ENCODE results near the gene SEMA5A. TPM values are rescaled to one million over a fixed set of nuclear protein-coding genes. Genes with fewer than 3 reads are reported as not detected.

SEMA5A gene
- polyA plus RNA-seq, 1 experiment = 98.4 TPM

- CTCF ChIA-PET = interaction anchor here (1.7 kb wide), 1 partner anchor 36 kb away, joined by 3 read pairs; no protein-coding TSS in a partner anchor
Measured at GRCh38 chr5:9202636-9203035, 343.2 kb downstream of the SEMA5A start.

GRCh38 chr5:9201761-9202160 is 344.1 kb downstream of the SEMA5A start:
- Histone ChIP-seq H3K36me3 (ENCODE audit: control insufficient read depth, insufficient read depth, low read length) (peaks cover 2% of the 10 kb centered on the region; the same call in 1 of the 2 replicates), H3K27me3 (ENCODE audit: control insufficient read depth, insufficient read depth, low read length) (no peaks in the 10 kb centered on the region), H3K4me3 (ENCODE audit: low read depth, low read length) (no peak overlapping the region)
- TF ChIP-seq, protein P1, sequence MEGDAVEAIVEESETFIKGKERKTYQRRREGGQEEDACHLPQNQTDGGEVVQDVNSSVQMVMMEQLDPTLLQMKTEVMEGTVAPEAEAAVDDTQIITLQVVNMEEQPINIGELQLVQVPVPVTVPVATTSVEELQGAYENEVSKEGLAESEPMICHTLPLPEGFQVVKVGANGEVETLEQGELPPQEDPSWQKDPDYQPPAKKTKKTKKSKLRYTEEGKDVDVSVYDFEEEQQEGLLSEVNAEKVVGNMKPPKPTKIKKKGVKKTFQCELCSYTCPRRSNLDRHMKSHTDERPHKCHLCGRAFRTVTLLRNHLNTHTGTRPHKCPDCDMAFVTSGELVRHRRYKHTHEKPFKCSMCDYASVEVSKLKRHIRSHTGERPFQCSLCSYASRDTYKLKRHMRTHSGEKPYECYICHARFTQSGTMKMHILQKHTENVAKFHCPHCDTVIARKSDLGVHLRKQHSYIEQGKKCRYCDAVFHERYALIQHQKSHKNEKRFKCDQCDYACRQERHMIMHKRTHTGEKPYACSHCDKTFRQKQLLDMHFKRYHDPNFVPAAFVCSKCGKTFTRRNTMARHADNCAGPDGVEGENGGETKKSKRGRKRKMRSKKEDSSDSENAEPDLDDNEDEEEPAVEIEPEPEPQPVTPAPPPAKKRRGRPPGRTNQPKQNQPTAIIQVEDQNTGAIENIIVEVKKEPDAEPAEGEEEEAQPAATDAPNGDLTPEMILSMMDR (IDR thresholded peaks at IDR 0.05; ENCODE audit: insufficient read depth, low read depth, low read length) = no peak
- CTCF ChIA-PET = interaction anchor here (1.5 to 1.7 kb wide), 2 partner anchors 10 to 35 kb away, joined by 3 read pairs; no protein-coding TSS in a partner anchor
- POLR2A ChIA-PET = no interaction called here
- DNase-seq (ENCODE audit: low read depth) = no peak

More at GRCh38 chr5:9202636-9203035, 343.2 kb downstream of the SEMA5A start:
- Histone ChIP-seq H3K36me3 (ENCODE audit: control insufficient read depth, insufficient read depth, low read length) (no peaks in the 10 kb centered on the region), H3K27me3 (ENCODE audit: control insufficient read depth, insufficient read depth, low read length) (no peaks in the 10 kb centered on the region), H3K4me3 (ENCODE audit: low read depth, low read length) (no peak overlapping the region)
- TF ChIP-seq, protein P1 (IDR thresholded peaks at IDR 0.05; ENCODE audit: insufficient read depth, low read depth, low read length) = no peak
- no peak for DNase-seq (ENCODE audit: low read depth)
- POLR2A ChIA-PET = no interaction called here

- no peak for DNase-seq (ENCODE audit: low read depth)
- POLR2A ChIA-PET = no interaction called here
- H3K36me3 ChIP-seq (ENCODE audit: control insufficient read depth, insufficient read depth, low read length) = peaks cover 4% of the 10 kb centered on the region
- CTCF ChIA-PET = interaction anchor here (0.8 to 1.7 kb wide), 3 partner anchors 11 to 343 kb away, joined by 3 read pairs; no protein-coding TSS in a partner anchor
- no peak overlapping the region for H3K4me3 ChIP-seq (ENCODE audit: low read depth, low read length)
- TF ChIP-seq, protein P1 (IDR thresholded peaks at IDR 0.05; ENCODE audit: insufficient read depth, low read depth, low read length) = no peak
- no peaks in the 10 kb centered on the region for H3K27me3 ChIP-seq (ENCODE audit: control insufficient read depth, insufficient read depth, low read length)
Measured at GRCh38 chr5:9201011-9201410, 344.9 kb downstream of the SEMA5A start.

- TF ChIP-seq, protein P1 (IDR thresholded peaks at IDR 0.05; ENCODE audit: insufficient read depth, low read depth, low read length) = no peak
- ChIA-PET POLR2A (no interaction called here), CTCF (interaction anchor here (0.6 to 3.7 kb wide), 3 partner anchors 9 to 351 kb away, joined by 3 to 14 read pairs (median 3); no protein-coding TSS in a partner anchor)
- no peak for DNase-seq (ENCODE audit: low read depth)
- no peak overlapping the region for H3K4me3 ChIP-seq (ENCODE audit: low read depth, low read length)
- peaks cover 7% of the 10 kb centered on the region for H3K36me3 ChIP-seq (ENCODE audit: control insufficient read depth, insufficient read depth, low read length)
- no peaks in the 10 kb centered on the region for H3K27me3 ChIP-seq (ENCODE audit: control insufficient read depth, insufficient read depth, low read length)
Measured at GRCh38 chr5:9198394-9198793, 347.5 kb downstream of the SEMA5A start.

GRCh38 chr5:9197881-9198260 is 348.0 kb downstream of the SEMA5A start:
- CTCF ChIA-PET = interaction anchor here (0.6 to 3.7 kb wide), 3 partner anchors 9 to 351 kb away, joined by 3 to 14 read pairs (median 3); no protein-coding TSS in a partner anchor
- no peaks in the 10 kb centered on the region for H3K27me3 ChIP-seq (ENCODE audit: control insufficient read depth, insufficient read depth, low read length)
- peaks cover 7% of the 10 kb centered on the region for H3K36me3 ChIP-seq (ENCODE audit: control insufficient read depth, insufficient read depth, low read length)

More at GRCh38 chr5:9197881-9198260, 348.0 kb downstream of the SEMA5A start:
- TF ChIP-seq, protein P1 (IDR thresholded peaks at IDR 0.05; ENCODE audit: insufficient read depth, low read depth, low read length) = no peak
- no peak overlapping the region for H3K4me3 ChIP-seq (ENCODE audit: low read depth, low read length)
- no peak for DNase-seq (ENCODE audit: low read depth)
- POLR2A ChIA-PET = no interaction called here

Data from BJ (cell line).